LNCAP (cell line): ENCODE results near the gene NLGN1.

Experiments used
- TF ChIP-seq, protein P1 (sequence below): fragments of 450-650 bp; IDR thresholded peaks from 2 replicates; pipeline ENCODE4 v1.5.1; 2017; ENCODE audit warnings: mild to moderate bottlenecking

The NLGN1 gene

GRCh38 chr3:174158674-174159073, 761.1 kb downstream of the NLGN1 start:
- TF ChIP-seq, protein P1, sequence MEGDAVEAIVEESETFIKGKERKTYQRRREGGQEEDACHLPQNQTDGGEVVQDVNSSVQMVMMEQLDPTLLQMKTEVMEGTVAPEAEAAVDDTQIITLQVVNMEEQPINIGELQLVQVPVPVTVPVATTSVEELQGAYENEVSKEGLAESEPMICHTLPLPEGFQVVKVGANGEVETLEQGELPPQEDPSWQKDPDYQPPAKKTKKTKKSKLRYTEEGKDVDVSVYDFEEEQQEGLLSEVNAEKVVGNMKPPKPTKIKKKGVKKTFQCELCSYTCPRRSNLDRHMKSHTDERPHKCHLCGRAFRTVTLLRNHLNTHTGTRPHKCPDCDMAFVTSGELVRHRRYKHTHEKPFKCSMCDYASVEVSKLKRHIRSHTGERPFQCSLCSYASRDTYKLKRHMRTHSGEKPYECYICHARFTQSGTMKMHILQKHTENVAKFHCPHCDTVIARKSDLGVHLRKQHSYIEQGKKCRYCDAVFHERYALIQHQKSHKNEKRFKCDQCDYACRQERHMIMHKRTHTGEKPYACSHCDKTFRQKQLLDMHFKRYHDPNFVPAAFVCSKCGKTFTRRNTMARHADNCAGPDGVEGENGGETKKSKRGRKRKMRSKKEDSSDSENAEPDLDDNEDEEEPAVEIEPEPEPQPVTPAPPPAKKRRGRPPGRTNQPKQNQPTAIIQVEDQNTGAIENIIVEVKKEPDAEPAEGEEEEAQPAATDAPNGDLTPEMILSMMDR = no peak

DNA sequence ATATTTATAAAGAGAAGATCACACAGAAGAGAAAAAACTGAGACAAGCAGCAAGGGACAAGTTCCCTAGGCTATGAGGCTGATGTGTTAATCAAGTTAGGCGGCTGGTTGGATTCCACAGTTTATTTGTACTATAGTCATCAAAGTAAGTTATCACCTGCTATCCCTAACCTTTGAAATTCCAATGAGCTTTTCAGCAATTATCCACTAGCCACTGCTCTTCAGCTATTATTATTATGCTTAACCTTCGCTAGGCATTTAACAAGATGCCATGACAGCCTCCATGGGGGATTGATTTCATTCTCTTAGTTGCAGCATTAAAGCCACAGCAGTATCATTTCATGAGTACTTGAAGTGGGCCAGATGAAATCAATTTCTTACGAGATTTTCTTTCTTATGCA, 762.1 kb downstream of the NLGN1 start:
- TF ChIP-seq, protein P1 = no peak

DNA sequence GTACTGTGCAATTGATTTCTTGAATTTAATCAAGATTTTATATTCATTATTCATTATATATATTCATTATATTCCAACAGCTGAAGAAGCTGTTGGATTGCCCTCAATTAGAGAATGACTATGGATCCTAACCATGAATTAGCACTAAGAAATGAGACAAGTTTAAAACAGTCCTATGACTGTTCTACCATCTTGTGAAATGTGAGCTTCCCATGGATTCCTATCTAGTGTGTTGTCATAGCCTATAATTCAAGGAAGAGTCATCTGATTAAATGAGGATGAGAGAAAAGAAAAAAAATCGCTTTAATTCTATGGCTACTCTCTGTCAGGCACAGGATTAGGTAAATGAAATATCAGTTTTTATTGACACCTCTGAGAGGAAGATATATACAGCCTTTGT, 765.0 kb downstream of the NLGN1 start:
- TF ChIP-seq, protein P1 = no peak

DNA sequence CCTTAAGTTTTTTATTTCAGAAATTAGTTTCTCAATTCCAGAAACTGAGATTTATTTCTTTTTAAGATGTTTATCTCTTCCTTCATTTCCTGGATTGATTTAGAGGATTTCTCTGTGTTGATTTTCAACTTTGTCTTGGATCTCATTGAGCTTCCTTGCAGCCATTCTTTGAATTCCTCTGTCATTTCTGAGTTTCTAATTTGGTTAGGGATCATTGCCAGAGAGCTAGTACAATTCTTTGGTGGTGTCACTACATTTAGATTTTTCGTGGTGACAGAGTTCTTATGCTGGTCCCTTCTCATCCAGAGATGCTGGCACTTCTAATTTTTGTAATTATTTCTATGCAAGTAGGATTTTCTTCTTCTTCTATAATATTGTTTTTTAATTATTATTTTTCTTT, 770.5 kb downstream of the NLGN1 start:
- TF ChIP-seq, protein P1 = no peak

DNA sequence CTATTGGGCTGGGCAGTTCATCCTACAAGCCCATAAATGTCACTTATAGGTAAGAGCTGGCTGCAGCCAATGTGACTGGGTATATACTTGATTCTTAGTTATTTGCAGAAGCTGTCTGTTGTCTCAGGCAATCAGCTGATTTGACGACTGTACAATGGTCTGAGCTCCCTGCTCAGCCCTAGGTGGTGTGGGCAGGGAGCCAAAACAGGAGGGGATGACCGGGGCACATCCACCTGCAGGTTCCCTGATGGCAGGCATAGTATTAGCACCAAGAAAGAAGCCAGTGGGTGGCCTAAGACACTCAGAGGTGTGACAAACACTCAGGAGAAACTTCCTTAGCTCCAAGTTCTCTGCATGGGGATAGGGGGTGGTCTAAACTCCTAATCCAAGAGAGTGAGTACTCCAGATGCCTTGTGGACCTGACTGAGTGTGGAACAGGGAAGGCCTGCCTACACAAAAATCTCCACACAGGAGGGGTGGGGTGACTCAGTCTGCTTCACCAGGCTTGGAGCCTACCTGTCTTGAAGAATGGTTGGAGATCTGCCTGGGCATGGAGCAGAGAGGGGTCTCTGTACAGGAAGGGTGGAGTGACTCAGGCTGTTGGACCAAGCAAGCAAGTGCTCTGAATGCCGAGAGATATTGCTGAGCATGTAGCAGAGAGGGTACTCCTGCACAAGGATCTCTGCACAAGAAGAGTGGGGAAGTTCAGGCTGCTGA, 771.2 kb downstream of the NLGN1 start:
- TF ChIP-seq, protein P1 = no peak

GRCh38 chr3:174169736-174170135, 772.2 kb downstream of the NLGN1 start:
- TF ChIP-seq, protein P1 = no peak

DNA sequence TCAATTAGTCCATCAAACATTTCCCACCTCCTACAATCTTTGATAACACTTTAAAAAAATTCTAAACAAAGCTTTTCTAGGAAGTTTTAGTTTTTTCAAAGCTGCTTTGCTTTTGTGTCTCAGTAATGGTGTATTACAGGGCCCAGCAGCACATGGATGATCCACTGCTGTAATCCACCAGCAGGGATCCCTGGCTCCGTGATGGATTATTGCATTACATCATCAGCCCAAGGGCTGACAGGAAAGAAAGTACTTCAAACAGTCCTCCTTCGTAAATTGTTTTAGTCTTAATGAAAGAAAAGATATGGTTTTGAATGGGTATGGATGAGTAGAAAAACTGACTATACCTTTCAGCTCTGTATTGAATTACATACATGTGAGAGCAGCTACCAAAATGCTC, 772.7 kb downstream of the NLGN1 start:
- TF ChIP-seq, protein P1 = no peak
